Stimulated activated CD4-positive, alpha-beta T cell treated with anti-CD3 and anti-CD28 coated beads, Interleukin-15, amount 100 ng/mL, for 24 hours (primary cell): Measurements from ENCODE around the gene ACADL.

Source experiments
- DNase-seq: peaks from one replicate; pipeline ENCODE4 v3.0.0-alpha.2; 2020

The ACADL gene

GRCh38 chr2:210167227-210167626, 58.0 kb downstream of the ACADL start:
- DNase-seq: no peak

- DNase-seq: no peak
Observed at GRCh38 chr2:210162466-210163124, 62.7 kb downstream of the ACADL start.

- DNase-seq: no peak
Observed at GRCh38 chr2:210159059-210159458, 66.2 kb downstream of the ACADL start.

- no peak for DNase-seq
Observed at GRCh38 chr2:210158236-210158635, 67.0 kb downstream of the ACADL start.

GRCh38 chr2:210157526-210157925, 67.7 kb downstream of the ACADL start:
- no peak for DNase-seq

- DNase-seq: no peak
Observed at GRCh38 chr2:210147614-210148013, 77.6 kb downstream of the ACADL start.
